Prostate gland (tissue), 2 donors: ENCODE data around the gene CATSPERD. TPM values are rescaled to one million over a fixed set of nuclear protein-coding genes. Genes with fewer than 3 reads are reported as not detected.

Source experiments
- DNase-seq: peaks from one replicate; pipeline ENCODE4 v3.0.0-alpha.2; 2019; ENCODE audit warnings: low spot score
- H3K27ac ChIP-seq, 2 donors: fragments of 200-600 bp; sonication (generic); 2 replicates each; pipeline ENCODE4 v1.5.1; 2017 to 2019
- H3K27me3 ChIP-seq: fragments of 200-600 bp; sonication (generic); replicated peaks from 2 replicates; pipeline ENCODE4 v1.5.1; 2019; ENCODE audit not compliant: insufficient read depth
- H3K36me3 ChIP-seq, 2 donors: fragments of 200-600 bp; sonication (generic); 1 replicate in 1 of 2; 2 replicates in 1 of 2; pipeline versions ENCODE4 v1.5.1 to v1.8.1; 2017 to 2019
- H3K4me1 ChIP-seq: fragments of 200-600 bp; sonication (generic); replicated peaks from 2 replicates; pipeline ENCODE4 v1.5.1; 2019
- H3K4me3 ChIP-seq, 2 donors: fragments of 200-600 bp; sonication (generic); 2 replicates each; pipeline ENCODE4 v1.5.1; 2017 to 2019
- H3K9me3 ChIP-seq: fragments of 200-600 bp; sonication (generic); 2 replicates; pipeline ENCODE4 v1.5.1; 2017
- POLR2A ChIP-seq: fragments of 450-650 bp; IDR thresholded peaks from one replicate; pipeline ENCODE4 v1.6.1; 2016; ENCODE audit warnings: antibody characterized with exemption, mild to moderate bottlenecking
- POLR2AphosphoS5 ChIP-seq: sonication (generic); formaldehyde crosslinking; IDR thresholded peaks from one replicate; pipeline ENCODE4 v1.6.1; 2017; ENCODE audit warnings: antibody characterized with exemption
- WGBS: methylation state at CpG from one replicate; pipeline ENCODE4 v1.1.5; 2018; 5-methylcytosine and 5-hydroxymethylcytosine counted together
- intact Hi-C: fragments of 100-400 bp; cut with DNase I; formaldehyde crosslinking; loops from one replicate; pipeline ENCODE4 v1.14.2; 2022
- total RNA-seq, 2 donors: library from RNA; depleted of rRNA; stranded (reverse); fragments of >200 nt; gene quantifications; one replicate each; pipeline ENCODE4 v1.1.0, GENCODE V29; 2016
- TF ChIP-seq, protein P1 (sequence below), 4 experiments: fragments of 200-600 bp in 2 of 4; fragments of 450-650 bp in 2 of 4; sonication (generic) in 2 of 4; IDR thresholded peaks; 1 replicate in 3 of 4; 2 replicates in 1 of 4; pipeline ENCODE4 v1.5.1; 2016 to 2019; ENCODE audit warnings: antibody characterized with exemption in 4 of 4, mild to moderate bottlenecking in 2 of 4, moderate library complexity in 2 of 4

The CATSPERD gene
- total RNA-seq, 2 donors from 2014 or later: 1.4 TPM; not detected in 1

DNA sequence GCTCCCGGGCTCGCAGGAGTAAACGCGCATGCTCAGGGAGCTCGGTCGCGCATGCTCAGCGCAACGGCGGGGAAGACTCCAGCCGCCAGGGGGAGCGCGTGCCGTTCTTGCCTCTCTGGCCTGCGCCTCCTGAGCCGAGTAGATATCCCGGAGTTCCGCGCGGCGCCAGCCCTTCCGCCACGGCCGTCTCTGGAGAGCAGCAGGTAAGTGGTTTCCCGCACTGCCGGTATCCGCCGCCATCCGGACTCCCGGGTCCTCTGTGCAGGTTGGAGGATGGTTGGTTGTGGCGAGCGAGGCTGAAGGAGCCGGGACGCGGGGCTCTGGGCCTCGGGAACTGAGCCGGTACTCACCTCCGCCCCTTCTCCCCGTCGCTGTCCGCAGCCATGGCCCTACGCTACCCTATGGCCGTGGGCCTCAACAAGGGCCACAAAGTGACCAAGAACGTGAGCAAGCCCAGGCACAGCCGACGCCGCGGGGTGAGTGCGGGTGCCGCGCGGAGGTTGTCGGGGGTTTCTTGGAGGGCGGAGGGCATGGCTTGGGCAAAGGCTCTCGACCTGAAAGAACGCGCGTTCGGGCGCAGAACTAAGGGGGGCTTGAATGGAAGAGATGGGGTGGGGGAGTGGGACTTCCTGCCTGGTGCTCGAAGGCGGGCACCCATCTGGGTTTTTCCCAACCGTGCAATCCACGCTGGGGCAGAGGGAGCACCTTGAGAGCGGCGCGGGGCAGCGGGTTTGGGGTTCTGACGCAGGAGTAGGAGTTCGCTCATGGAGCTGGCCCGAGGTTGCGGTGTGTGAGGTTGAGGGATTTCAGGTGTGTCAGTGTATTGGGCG is 30.1 kb upstream of the CATSPERD start, which contains the start of gene RPL36:
TSS of gene RPL36 (plus strand) at position 171 of the 830 bp plus-strand sequence. CDS start at position 384, 213 bp downstream.
- Histone ChIP-seq H3K4me3 (peak within 1 kb of the TSS; percentile 54 to 73), H3K36me3 (peaks cover 0 to 25% of the 10 kb centered on the region in 2 donors), H3K27me3 (no peaks in the 10 kb centered on the region), H3K4me1 (peaks cover 13% of the 10 kb centered on the region), H3K27ac (peak within 1 kb of the TSS; percentile 86 to 89), H3K9me3 (no peaks in the 10 kb centered on the region)
- peak; percentile 97 for DNase-seq
- TF ChIP-seq, protein P1, sequence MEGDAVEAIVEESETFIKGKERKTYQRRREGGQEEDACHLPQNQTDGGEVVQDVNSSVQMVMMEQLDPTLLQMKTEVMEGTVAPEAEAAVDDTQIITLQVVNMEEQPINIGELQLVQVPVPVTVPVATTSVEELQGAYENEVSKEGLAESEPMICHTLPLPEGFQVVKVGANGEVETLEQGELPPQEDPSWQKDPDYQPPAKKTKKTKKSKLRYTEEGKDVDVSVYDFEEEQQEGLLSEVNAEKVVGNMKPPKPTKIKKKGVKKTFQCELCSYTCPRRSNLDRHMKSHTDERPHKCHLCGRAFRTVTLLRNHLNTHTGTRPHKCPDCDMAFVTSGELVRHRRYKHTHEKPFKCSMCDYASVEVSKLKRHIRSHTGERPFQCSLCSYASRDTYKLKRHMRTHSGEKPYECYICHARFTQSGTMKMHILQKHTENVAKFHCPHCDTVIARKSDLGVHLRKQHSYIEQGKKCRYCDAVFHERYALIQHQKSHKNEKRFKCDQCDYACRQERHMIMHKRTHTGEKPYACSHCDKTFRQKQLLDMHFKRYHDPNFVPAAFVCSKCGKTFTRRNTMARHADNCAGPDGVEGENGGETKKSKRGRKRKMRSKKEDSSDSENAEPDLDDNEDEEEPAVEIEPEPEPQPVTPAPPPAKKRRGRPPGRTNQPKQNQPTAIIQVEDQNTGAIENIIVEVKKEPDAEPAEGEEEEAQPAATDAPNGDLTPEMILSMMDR (IDR thresholded peaks at IDR 0.05): peak; percentile 91 to 100 (median 99)
- peak; percentile 85 for TF ChIP-seq POLR2A
- peak; percentile 97 for TF ChIP-seq POLR2AphosphoS5
- intact Hi-C loops: loop anchor here (1.0 to 2.0 kb wide), 2 partner anchors 30 to 68 kb away; partner anchors contain the start of genes CATSPERD, LONP1, SAFB and SAFB2
- under 1% methylated on average over 68 of the region's 73 CpGs for WGBS

DNA sequence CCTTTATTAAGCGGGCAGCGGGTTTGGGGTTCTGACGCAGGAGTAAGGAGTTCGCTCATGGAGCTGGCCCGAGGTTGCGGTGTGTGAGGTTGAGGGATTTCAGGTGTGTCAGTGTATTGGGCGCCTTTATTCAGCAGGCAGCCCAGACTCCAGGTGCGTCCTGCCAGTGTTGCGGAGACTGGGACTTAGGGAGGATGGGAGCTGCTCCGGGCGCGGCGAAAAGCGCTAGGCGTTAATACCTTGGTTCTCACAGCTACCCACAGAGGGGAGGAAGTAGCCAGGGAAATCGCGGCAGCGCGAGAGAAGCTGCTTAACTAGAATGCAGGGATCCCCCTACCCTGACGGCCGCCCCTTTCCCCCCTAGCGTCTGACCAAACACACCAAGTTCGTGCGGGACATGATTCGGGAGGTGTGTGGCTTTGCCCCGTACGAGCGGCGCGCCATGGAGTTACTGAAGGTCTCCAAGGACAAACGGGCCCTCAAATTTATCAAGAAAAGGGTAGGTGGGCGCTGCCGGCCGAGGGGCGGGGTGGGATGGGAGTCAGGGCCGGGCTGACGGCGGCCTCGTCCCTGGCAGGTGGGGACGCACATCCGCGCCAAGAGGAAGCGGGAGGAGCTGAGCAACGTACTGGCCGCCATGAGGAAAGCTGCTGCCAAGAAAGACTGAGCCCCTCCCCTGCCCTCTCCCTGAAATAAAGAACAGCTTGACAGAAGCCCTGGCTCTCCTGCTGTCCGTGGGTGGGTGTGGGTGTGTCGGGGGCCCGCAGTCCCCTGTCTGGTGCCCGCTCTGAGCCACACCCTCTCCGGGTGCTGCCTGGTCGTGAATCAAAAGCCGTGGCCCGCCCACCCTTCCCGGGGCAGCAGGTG is 29.2 kb upstream of the CATSPERD start:
- Histone ChIP-seq H3K27me3 (no peaks in the 10 kb centered on the region), H3K4me3 (peak overlapping the region; percentile 54 to 73), H3K36me3 (peaks cover 5 to 30% of the 10 kb centered on the region in 2 donors), H3K4me1 (peaks cover 13% of the 10 kb centered on the region), H3K27ac (peak overlapping the region; percentile 86 to 89), H3K9me3 (no peaks in the 10 kb centered on the region)
- peak; percentile 62 for DNase-seq
- TF ChIP-seq POLR2AphosphoS5 (peak; percentile 75), POLR2A (no peak)
- TF ChIP-seq, protein P1 (IDR thresholded peaks at IDR 0.05): no peak
- intact Hi-C loops: loop anchor here (1.0 to 2.0 kb wide), 2 partner anchors 29 to 68 kb away; partner anchors contain the start of genes CATSPERD, LONP1, SAFB and SAFB2
- WGBS: 2% methylated on average over 53 of the region's 54 CpGs

DNA sequence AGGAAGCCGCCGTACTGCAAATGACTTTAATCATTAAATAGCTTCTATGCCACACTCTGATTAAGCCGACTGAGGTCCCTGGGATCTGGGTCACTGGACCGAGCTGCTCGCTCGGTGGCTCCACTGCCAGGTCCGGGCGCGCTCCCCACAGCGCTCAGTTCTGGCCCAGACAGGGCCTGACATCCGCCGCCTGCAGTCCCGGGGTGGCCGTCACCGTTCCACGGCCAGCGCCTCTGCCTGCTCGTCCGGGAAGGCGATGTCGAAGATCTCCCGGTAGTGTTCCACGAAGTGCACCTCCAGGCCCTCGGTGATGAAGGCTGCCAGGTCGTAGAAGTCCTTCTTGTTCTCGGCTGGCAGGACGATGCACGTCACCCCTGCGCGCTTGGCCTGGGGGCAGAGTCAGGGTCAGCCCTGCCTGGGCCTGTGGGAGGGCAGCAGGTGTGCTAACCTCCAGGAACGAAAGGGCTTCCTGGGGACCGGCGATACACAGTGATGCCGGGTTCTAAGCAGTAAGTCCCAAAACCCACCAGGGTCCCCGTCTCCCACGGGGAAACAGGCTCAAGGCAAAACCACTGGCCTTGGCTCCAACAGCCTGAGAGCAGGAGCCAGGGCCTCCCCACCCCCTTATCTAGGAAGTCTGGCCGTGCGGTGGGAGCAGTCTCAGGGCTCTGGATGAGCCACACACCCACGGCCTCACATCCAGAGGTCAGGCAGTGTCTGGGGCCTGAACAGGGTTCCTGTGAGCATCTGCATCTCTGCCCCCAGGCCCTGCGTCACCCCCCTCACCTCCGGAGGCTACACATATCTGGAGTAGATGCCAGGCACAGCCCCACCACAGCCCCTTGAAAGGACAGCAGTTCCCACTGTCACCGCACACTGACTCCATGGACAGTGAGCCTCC is 28.4 kb upstream of the CATSPERD start:
- intact Hi-C loops: loop anchor here (2.0 kb wide), 1 partner anchor 69 kb away; the partner anchor contains the start of genes SAFB and SAFB2
- no peak for DNase-seq
- Histone ChIP-seq H3K9me3 (no peaks in the 10 kb centered on the region), H3K36me3 (peaks cover 7 to 30% of the 10 kb centered on the region in 2 donors), H3K4me1 (peaks cover 13% of the 10 kb centered on the region), H3K27ac (peak overlapping the region; percentile 86 to 89), H3K27me3 (no peaks in the 10 kb centered on the region), H3K4me3 (peak overlapping the region; percentile 54 to 73)
- TF ChIP-seq POLR2AphosphoS5 (no peak), POLR2A (no peak)
- TF ChIP-seq, protein P1 (IDR thresholded peaks at IDR 0.05): no peak
- 50% methylated on average over 38 of the region's 42 CpGs for WGBS

DNA sequence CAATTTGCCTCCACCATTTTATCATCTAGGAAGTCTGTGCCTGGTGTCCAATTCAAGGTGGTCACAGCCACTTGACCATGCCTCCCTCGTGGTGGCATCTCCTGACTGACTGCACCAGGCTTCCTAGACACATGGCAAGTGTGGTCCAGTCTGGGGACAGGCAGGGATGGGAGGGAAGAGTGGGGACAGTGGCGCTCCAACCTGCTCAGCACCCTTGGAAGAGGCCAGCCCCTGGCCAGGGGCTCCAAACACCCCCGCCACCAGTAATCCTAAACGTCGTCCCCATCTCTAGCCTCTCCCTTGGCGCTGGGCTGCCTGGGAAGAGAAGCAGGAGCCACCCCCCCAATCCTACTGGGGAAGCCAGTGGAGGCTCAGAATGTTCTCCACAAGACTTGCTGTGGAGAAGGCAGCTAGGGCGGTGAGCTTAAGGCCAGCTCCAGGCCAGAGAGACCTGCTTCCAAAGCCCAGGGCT is 27.7 kb upstream of the CATSPERD start:
- DNase-seq: no peak
- H3K36me3 ChIP-seq: peaks cover 7 to 30% of the 10 kb centered on the region in 2 donors

More for the DNA sequence above, 27.7 kb upstream of the CATSPERD start:
- no peak overlapping the region for H3K27ac ChIP-seq
- H3K9me3 ChIP-seq: no peaks in the 10 kb centered on the region
- WGBS: 69% methylated on average over 7 of the region's 7 CpGs
- intact Hi-C loops: no loop called here
- no peaks in the 10 kb centered on the region for H3K27me3 ChIP-seq
- TF ChIP-seq POLR2A: no peak
- TF ChIP-seq, protein P1 (IDR thresholded peaks at IDR 0.05): no peak
- no peak for TF ChIP-seq POLR2AphosphoS5
- no peak overlapping the region for H3K4me3 ChIP-seq
- peaks cover 13% of the 10 kb centered on the region for H3K4me1 ChIP-seq
